K562 (cell line): ENCODE results near the gene PACSIN2. TPM values are rescaled to one million over a fixed set of nuclear protein-coding genes. Genes with fewer than 3 reads are reported as not detected.

ENCODE experiments used
- HLTF ChIP-seq: fragments of 450-650 bp; IDR thresholded peaks from 2 replicates; pipeline ENCODE4 v1.6.1; 2016
- MAFG ChIP-seq: fragments of 450-650 bp; conservative IDR thresholded peaks from 2 replicates; pipeline ENCODE4 v1.6.1; 2016; ENCODE audit warnings: missing genetic modification characterization, missing compliant biosample characterization
- MEF2A ChIP-seq: IDR thresholded peaks from 2 replicates; pipeline ENCODE4 v1.6.1; 2011; ENCODE audit warnings: low read depth, mild to moderate bottlenecking, low read length, moderate library complexity; ENCODE audit not compliant: control insufficient read depth
- NR1H2 ChIP-seq: sonication (generic); formaldehyde crosslinking; IDR thresholded peaks from 2 replicates; pipeline ENCODE4 v1.4.0; 2020; ENCODE audit warnings: mild to moderate bottlenecking, missing genetic modification reagents
- PTBP1 ChIP-seq: fragments of 200-400 bp; formaldehyde crosslinking; IDR thresholded peaks from 2 replicates; pipeline ENCODE4 v1.6.1; 2017; ENCODE audit warnings: low read depth, low read length
- SMARCE1 ChIP-seq: fragments of 450-650 bp; IDR thresholded peaks from 2 replicates; pipeline ENCODE4 v1.7.1; 2016; ENCODE audit warnings: mild to moderate bottlenecking
- ZC3H8 ChIP-seq: fragments of 450-650 bp; IDR thresholded peaks from 2 replicates; pipeline ENCODE4 v1.6.1; 2017
- ZKSCAN8 ChIP-seq: fragments of 200-800 bp; sonication (Bioruptor generic); IDR thresholded peaks from 2 replicates; pipeline ENCODE4 v1.6.1; 2016; ENCODE audit warnings: missing genetic modification characterization, missing compliant biosample characterization
- ZNF121 ChIP-seq: sonication (generic); formaldehyde crosslinking; conservative IDR thresholded peaks from 2 replicates; pipeline ENCODE4 v1.8.0; 2022; ENCODE audit warnings: missing genetic modification reagents
- polyA plus RNA-seq, 8 experiments: library from polyadenylated mRNA; depleted of rRNA in 4 of 8; stranded (reverse) in 5 of 8; unstranded in 3 of 8; fragments of >200 nt; fragmentation: Nextera tagmentation in 2 of 8; fragmentation: Illumina TruSeq in 1 of 8; extraction: Ambion mirVana in 2 of 8; extraction: Trizol in 1 of 8; gene quantifications; 2 replicates each; pipeline versions ENCODE4 v1.2.1 to v1.2.3, GENCODE V29; 2011 to 2014; ENCODE audit warnings: inconsistent platforms in 1 of 8, missing spikeins in 1 of 8
- total RNA-seq, 7 experiments: library from RNA; depleted of rRNA in 6 of 7; stranded (reverse); fragments of >200 nt in 6 of 7; fragmentation: Illumina TruSeq in 2 of 7; extraction: Trizol in 2 of 7; gene quantifications; 2 replicates each; pipeline versions ENCODE4 v1.2.1 to v1.2.3, GENCODE V29; 2011 to 2021; ENCODE audit warnings: low replicate concordance in 1 of 7
- TF ChIP-seq, protein P1 (sequence below), 2 experiments: fragments of 450-650 bp; conservative IDR thresholded peaks; 2 replicates each; pipeline ENCODE4 v1.6.1; 2017; ENCODE audit warnings: mild to moderate bottlenecking in 2 of 2, moderate library complexity in 2 of 2
- TF ChIP-seq, protein P2 (sequence below): IDR thresholded peaks from 3 replicates; pipeline ENCODE4 v1.6.1; 2011; ENCODE audit warnings: borderline replicate concordance, mild to moderate bottlenecking; ENCODE audit not compliant: insufficient read length, insufficient read depth
- TF ChIP-seq, protein P3 (sequence below): IDR thresholded peaks from 2 replicates; pipeline ENCODE4 v1.6.1; 2012; ENCODE audit warnings: low read depth, low read length, improper control_type of control experiment, borderline replicate concordance
- TF ChIP-seq, protein P4 (sequence below): fragments of 250-450 bp; sonication (Bioruptor Pico); IDR thresholded peaks from 2 replicates; pipeline ENCODE4 v1.5.0; 2021; ENCODE audit warnings: mild to moderate bottlenecking, moderate library complexity

The PACSIN2 gene
- total and polyA plus RNA-seq, 9 of the 15 experiments (the other 6 are each of a cell fraction or from before 2014, with no cell fraction given) = 0.45 to 45.1 (median 23.9) TPM

DNA sequence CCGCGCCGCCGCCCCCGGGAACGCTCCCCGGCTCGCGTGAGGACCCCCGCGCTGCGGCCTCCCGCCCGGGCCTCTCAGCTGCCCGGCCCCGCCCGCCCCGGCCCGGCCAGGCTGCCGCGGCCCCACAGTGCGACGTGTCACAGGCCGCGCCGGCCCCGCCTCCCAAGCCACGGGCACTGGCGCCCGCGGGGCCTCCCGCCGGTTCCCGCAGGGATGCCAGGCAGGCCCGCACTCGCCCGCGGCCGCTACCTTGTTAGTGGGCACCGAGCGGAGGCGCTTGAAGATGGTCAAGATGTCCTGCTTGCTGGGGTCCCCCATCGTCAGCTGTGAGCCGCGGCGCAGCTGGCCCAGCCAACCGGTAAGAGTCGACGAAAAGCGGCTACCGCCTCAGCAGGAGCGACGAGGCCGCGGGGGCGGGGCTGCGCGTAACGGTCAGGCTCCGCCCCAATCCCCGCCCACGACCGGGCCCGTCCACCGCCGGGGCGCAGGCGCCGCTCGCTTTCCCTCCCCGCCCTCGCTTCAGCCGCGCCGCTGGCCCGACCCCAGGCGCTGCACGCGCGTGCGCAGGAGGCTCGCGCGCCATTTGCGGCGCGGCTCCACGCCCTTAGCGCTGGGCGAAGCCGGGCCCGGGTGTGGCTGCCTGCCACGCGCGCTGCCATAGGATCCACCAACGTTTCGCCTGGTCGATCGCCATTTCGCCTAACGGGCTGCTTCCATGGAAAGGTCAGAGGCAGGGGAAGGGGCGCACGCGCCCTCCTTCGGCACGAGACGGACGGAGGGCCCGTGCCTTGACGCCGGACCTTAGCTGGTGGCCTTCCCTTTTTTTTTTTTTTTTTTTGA is 157.9 kb downstream of the PACSIN2 start, which contains the start of gene ARFGAP3 (continued):
- TF ChIP-seq, protein P1, sequence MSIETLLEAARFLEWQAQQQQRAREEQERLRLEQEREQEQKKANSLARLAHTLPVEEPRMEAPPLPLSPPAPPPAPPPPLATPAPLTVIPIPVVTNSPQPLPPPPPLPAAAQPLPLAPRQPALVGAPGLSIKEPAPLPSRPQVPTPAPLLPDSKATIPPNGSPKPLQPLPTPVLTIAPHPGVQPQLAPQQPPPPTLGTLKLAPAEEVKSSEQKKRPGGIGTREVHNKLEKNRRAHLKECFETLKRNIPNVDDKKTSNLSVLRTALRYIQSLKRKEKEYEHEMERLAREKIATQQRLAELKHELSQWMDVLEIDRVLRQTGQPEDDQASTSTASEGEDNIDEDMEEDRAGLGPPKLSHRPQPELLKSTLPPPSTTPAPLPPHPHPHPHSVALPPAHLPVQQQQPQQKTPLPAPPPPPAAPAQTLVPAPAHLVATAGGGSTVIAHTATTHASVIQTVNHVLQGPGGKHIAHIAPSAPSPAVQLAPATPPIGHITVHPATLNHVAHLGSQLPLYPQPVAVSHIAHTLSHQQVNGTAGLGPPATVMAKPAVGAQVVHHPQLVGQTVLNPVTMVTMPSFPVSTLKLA (conservative IDR thresholded peaks at IDR 0.05) = peak; percentile 34 to 83; a peak in 2 of 4 replicates
- TF ChIP-seq, protein P2, sequence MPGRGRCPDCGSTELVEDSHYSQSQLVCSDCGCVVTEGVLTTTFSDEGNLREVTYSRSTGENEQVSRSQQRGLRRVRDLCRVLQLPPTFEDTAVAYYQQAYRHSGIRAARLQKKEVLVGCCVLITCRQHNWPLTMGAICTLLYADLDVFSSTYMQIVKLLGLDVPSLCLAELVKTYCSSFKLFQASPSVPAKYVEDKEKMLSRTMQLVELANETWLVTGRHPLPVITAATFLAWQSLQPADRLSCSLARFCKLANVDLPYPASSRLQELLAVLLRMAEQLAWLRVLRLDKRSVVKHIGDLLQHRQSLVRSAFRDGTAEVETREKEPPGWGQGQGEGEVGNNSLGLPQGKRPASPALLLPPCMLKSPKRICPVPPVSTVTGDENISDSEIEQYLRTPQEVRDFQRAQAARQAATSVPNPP = no peak
- TF ChIP-seq HLTF = no peak
- TF ChIP-seq, protein P3, sequence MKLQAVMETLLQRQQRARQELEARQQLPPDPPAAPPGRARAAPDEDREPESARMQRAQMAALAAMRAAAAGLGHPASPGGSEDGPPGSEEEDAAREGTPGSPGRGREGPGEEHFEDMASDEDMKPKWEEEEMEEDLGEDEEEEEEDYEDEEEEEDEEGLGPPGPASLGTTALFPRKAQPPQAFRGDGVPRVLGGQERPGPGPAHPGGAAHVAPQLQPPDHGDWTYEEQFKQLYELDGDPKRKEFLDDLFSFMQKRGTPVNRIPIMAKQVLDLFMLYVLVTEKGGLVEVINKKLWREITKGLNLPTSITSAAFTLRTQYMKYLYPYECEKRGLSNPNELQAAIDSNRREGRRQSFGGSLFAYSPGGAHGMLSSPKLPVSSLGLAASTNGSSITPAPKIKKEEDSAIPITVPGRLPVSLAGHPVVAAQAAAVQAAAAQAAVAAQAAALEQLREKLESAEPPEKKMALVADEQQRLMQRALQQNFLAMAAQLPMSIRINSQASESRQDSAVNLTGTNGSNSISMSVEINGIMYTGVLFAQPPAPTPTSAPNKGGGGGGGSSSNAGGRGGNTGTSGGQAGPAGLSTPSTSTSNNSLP = no peak
- TF ChIP-seq PTBP1 = no peak
- TF ChIP-seq MAFG (tag) = no peak
- no peak for TF ChIP-seq ZKSCAN8 (CRISPR knock-in tag)
- TF ChIP-seq NR1H2 = peak; percentile 88; the same call in 1 of the 2 replicates
- TF ChIP-seq, protein P4, sequence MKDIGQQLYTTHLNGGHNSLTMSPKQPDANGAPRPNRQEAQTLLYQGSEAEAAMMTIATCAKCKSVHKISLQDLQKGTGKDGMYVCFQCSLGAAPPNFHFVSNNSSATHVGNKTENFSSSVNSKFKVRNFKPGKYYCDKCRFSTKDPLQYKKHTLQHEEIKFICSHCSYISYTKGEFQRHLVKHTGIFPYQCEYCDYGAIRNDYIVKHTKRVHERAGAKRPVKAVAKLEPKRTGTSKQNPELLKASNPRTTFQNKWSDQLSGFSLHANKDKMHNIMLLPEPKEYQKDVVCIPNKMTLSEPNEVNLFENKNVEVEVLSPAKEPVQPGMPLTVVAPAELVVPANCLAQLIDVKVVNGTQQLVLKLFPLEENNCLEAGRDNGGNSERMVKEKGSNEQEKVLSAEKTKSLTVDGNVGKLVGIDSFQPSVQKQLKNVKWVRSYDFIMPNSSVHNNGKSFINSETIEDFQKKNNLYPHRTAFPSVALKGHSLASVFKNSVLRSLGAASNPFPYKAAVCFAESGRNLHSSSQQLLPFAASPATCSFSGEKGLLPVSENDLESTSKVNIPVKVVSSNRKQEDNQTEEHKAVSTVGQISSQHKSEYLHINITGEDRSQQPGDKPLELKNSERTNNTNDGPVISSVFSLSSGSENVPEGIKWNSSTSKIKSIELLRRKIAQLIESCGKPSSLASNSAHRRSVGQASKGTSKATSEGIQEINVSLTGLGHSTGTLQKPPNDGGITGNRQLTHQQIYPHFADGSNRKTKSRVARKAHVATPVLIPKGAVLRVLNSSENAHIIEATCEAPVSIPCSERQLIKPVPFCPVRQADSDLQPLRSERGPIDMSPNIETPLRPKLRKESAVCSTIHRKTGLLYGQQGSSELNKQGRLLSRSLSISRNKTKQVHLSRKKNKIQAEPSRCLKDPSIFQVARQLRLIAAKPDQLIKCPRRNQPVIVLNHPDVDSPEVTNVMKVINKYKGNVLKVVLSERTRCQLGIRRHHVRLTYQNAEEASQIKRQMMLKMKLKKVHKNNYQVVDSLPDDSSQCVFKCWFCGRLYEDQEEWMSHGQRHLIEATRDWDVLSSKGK (CRISPR knock-in tag) = no peak
- no peak for TF ChIP-seq ZNF121 (CRISPR knock-in tag)
- TF ChIP-seq MEF2A = no peak
- TF ChIP-seq ZC3H8 = no peak
- TF ChIP-seq SMARCE1 = no peak
